GM18520 (cell line): Measurements from ENCODE around the gene GFPT1.

Experiments used
- ATAC-seq: cut with Tn5 transposase; IDR thresholded peaks from one replicate; pipeline ENCODE4 v1.9.1; 2021; ENCODE audit not compliant: unreplicated experiment

GFPT1 gene

GRCh38 chr2:69330781-69331180, 56.2 kb downstream of the GFPT1 start:
- ATAC-seq: no peak

GRCh38 chr2:69322631-69323030, 64.4 kb downstream of the GFPT1 start:
- no peak for ATAC-seq

- no peak for ATAC-seq
Measured at GRCh38 chr2:69316550-69316949, 70.5 kb downstream of the GFPT1 start.

GRCh38 chr2:69315160-69315761, 71.8 kb downstream of the GFPT1 start:
- no peak for ATAC-seq

- no peak for ATAC-seq
Measured at GRCh38 chr2:69311024-69311416, 76.0 kb downstream of the GFPT1 start.

GRCh38 chr2:69310111-69311023, 76.7 kb downstream of the GFPT1 start:
- ATAC-seq: no peak

GRCh38 chr2:69309351-69310110, 77.5 kb downstream of the GFPT1 start:
- ATAC-seq: no peak

GRCh38 chr2:69308338-69308737, 78.7 kb downstream of the GFPT1 start:
- no peak for ATAC-seq

- no peak for ATAC-seq
Measured at GRCh38 chr2:69307579-69308064, 79.4 kb downstream of the GFPT1 start.

GRCh38 chr2:69306822-69307578, 80.0 kb downstream of the GFPT1 start:
- ATAC-seq: no peak

GRCh38 chr2:69306393-69306821, 80.6 kb downstream of the GFPT1 start:
- no peak for ATAC-seq

- ATAC-seq: no peak
Measured at GRCh38 chr2:69305712-69306392, 81.2 kb downstream of the GFPT1 start.

GRCh38 chr2:69305166-69305565, 81.9 kb downstream of the GFPT1 start:
- no peak for ATAC-seq

GRCh38 chr2:69304656-69305055, 82.4 kb downstream of the GFPT1 start:
- ATAC-seq: no peak

- ATAC-seq: no peak
Measured at GRCh38 chr2:69300650-69301049, 86.4 kb downstream of the GFPT1 start.

GRCh38 chr2:69299772-69300516, 87.1 kb downstream of the GFPT1 start:
- no peak for ATAC-seq

GRCh38 chr2:69298862-69299261, 88.2 kb downstream of the GFPT1 start:
- no peak for ATAC-seq

GRCh38 chr2:69298261-69298660, 88.8 kb downstream of the GFPT1 start:
- no peak for ATAC-seq

GRCh38 chr2:69297216-69297615, 89.8 kb downstream of the GFPT1 start:
- no peak for ATAC-seq
